NCI-H2196 (cell line): ENCODE measurements around the gene TMCC3.

Source experiments
- DNase-seq: peaks from one replicate; lab custom pipeline; 2025; ENCODE audit not compliant: unreplicated experiment; lab: John Stamatoyannopoulos, UW

Gene TMCC3

DNA sequence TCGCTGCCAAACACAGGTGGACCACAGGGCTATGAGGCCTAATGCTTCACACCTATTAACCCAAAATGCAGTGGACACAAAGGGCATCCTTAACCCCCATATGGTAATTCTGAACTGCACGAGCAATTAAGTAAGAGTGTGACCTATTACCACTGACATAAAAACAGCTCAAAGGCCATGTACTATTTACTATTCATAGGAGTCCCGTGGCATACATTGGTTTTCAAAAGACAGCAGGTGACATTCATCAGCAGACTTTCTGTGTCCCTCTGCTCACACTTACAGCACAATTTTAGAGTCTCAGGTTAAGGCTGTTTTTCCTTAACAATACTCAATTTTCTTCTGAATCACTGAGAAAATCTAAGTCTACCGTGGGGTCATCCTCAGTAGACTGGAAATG, 23.1 kb upstream of the TMCC3 start:
- no peak for DNase-seq

DNA sequence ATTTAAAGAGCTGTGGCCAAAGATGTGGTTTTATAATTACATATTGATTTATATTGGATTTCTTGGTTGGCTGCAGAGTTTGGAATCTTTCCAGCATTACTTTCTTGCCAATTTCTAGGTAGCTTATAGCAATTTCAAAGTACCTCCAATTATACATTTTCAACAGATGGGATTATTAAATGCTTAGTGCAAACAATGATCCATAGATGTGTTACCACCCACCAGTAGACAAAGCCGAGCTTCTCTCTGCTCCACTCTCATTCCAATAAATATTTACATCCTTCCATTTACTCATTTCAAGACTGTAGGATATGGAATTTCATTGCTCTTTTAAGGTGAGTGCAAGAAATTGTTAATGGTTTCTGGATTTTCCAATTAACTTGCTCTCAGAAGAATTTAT, 21.6 kb upstream of the TMCC3 start:
- DNase-seq: no peak

DNA sequence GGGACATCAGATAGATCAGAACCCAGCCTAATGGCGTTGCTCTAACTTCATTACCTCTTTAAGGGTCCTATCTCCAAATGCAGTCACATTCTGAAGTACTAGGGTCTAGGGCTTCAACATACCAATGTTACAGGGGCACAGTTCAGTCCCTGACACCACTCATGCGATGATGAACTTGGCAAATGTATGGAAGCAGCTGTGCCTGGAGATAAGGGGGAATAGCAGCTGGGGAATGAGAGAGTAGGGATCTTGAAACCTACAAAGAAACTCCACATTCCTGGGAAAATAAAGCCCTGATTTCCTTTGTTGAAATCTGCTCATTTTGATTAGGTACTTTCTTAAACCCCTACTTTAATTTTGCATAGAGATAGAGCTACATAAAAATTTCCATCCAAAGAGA, 20.5 kb upstream of the TMCC3 start:
- no peak for DNase-seq

DNA sequence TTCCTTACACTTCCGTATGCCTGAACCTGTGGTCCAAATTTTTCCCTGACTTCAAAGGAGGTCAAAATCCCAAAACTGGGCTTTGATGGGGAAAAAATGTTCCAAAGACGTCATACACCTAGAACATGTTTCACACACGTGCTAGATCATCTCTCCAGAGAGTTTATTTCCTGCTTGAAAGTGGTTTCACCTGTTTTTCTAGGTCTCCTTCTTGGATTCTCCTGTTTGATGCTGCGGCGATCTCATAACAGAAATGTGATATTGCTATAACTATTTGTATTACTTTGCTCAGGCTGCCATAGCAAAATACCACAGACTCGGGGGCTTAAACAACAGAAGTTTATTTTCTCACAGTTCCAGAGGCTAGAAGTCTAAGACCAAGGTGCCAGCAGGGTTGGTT, 19.7 kb upstream of the TMCC3 start:
- DNase-seq: no peak

DNA sequence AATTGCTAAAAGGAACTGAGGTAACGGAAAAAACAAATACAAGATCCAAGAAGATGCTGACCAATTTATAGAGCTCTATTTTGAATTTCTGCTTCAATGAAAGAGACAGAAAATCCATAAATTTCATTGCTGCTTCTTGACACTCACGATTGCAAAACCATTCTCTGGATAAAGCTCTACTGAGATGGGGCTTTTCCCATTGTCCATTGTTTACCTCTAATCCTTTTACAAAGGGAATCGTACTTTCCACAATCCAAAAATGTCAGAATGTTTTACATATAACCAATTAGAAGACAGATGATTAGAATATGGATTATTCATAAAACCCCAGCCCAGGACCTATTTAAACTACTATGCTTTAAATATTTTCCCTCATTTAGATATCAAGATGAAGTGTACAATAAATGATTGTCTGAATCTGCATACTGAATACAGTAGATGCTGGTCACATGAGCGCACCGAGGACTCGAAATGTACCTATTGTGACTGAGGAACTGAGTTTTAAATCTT, 16.7 kb upstream of the TMCC3 start:
- DNase-seq: no peak

DNA sequence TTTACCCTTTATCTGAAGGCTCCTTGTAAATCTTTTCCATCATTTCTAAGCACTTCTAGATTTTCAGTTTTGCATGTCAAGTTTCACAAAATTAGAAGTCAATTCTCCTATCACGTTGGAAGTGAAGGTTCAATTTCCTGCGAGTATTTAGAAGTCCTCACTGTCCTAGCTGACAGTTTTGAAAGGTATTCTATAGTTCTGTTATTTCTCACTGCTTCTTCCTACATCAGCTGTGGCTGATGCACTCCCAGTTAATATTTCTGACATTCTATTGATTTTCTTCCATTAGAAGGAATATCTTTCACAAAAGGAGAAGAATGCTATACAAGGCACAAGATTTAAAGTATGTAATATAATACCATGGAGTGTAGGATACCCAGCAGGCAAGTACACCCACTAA, 15.8 kb upstream of the TMCC3 start:
- DNase-seq: no peak

DNA sequence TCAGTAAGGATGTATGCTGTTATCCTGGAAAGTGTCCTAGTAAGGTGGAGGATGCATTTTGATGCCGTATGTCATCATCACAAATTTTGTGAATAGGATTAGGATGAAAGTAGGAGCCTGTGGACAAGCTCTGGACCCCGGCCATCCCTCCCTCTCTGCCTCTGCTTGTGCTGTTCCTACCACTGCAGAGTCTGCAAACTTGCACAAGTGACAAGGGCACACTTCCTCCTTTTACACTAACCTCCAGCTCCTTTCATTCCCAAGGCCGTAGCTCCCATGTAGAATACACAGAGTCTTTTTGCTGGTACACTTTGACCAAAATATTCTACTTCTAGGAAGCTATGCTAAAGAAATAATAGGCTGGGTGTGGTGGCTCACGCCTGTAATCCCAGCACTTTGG, 13.3 kb upstream of the TMCC3 start:
- DNase-seq: no peak

DNA sequence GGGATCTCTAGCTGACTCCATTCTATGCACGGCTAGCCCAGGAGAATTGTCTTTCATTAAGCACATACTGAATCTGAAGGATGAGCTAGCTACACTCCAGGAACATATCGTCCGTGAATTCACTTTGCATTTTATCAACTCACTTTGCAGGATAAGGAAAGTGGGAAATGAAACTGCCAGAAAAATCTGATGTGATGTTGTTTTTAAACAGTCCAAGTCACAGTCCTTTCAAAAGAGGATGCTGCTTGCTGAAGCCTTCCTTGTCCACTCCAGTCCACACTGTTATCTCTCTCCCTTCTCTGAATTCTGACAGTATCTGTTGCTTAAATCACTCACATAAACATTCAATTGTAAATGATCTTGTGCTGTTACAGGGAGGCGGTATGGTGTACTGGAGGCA, 12.7 kb upstream of the TMCC3 start:
- DNase-seq: no peak

DNA sequence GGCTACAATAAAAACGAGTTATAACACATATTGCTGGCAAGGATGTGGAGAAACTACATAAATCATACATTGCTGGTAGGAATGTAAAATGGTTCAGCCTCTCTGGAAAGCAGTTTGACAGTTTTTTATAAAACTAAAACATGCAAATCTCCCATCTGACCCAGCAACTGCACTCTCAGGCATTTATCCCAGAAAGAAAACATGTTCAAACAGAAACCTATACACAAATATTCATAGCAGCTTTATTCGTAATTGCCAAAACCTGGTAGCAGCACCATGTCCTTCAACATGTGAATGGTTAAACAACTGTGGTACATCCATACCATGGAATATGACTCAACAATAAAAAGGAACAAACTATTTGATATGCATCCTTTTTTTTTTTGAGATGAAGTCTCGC, 10.1 kb upstream of the TMCC3 start:
- DNase-seq: no peak

DNA sequence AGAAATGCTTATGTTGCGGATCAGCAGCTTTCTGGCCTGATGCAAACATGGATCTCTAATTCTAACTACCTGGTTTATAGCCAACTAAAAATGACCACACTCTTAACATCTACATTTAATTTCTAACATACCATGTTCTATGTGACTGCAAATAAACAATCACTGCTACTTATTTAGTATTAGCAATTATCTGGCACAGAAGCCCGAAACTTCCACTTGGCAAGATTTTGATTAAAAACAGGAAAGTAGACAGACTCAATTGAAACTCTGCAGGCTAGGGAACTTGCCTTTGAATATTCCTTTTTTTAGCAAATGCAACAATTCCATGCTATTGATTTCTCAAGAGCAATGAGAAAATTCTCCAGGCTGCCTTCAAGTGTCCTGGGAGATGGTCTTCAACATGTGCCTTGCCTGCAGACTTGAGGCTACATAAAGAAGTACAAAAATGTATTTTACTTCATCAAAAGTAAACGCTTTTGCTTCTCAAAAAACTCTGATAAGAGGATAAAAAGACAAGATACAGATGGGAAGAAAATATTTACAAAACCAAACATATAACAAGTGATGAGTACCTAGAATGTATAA, 9.1 kb upstream of the TMCC3 start:
- no peak for DNase-seq

DNA sequence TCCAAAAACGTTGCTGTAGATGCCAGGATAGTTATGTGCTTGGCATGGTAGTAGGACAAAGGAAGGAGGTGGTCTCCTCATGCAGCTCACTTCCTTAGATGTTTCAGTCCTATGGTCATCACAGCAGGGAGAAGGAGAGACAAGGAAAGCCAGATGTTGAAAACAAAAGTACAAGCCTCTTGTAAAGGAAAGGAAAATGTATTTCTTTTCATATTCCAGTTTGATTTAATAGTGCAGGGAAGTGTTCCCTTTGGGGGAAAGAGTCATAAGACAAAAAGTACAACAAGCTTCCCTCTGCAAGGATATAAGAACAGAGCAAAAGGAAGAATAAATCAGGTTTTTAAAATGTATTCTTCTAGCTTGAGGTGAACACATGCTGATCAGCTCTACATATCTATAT, 8.6 kb upstream of the TMCC3 start:
- no peak for DNase-seq

DNA sequence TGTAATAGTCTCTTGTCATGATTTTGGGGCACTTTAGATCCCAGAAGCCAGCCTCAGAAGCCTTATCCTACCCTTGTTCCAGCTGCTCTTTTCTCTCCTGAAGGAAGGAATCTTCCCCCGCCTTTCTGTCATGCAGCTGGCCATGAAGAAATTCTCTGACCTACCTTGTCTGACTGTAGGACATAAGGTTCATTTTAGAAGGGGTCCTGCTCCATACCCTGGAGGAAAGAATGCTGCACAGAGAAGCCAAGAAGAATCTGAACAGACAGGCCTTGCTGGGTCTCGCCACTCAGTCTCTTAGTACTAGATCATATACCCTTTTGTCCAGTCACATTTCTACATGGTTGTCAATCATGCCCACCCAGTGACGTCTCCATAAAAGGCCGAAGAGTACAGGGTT, 6.2 kb upstream of the TMCC3 start:
- no peak for DNase-seq

DNA sequence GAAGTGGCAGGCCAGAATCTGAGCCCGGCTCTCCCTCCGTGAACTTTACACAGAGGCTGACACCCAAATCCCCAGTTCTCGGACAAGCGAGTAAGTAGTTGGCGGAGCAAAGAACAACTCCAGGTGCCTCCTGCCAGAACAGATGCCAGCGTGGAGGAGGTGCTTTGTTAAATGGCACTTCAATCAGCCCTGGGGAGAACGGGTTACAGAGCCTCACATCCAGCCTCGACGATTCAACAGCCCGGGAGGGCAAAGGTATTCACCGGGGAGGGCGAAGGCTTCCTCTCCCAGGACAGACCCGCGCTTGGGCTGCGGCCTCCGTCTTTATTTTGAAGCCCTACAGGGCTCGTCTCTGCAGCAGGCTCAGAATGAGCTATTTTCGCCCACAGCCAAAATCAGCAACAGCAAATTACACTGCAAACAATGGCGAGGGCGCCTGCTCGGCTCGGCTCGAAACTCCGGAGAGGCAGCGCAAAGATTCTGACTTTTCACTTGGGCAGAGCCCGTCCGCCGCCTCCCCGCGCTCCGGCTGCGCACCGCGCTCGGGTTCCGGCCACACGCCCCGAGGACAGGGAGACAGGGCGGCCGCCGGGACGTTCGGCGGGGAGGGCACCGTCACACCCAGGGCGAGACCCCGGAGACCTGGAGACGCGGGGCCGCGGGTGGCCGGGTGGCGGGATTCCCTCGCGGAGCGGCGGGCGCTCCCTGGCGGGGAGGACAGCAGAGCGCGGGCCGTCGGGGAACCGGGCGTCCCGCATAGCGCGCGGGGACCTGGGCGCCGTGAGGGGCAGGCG, 811 bp downstream of the TMCC3 start:
- peak; percentile 45 for DNase-seq

DNA sequence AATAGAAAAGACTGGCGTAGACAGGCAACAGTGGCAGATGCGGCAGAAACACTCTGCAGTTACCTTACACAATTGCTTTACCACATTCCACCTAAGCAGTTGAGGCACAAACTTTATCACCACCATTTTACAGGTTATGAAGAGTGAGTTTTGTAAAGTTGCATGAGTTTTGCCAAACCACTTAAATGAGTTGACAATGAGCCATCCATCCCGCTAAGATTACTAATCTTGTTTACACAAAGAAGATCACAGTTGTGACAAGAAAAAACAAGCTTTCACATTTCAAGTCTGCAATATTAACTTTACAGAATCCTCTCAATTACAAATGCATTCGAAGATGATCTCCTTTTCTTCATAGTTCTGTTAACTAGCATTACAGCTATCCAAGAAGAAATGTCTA, 1.8 kb downstream of the TMCC3 start:
- no peak for DNase-seq

DNA sequence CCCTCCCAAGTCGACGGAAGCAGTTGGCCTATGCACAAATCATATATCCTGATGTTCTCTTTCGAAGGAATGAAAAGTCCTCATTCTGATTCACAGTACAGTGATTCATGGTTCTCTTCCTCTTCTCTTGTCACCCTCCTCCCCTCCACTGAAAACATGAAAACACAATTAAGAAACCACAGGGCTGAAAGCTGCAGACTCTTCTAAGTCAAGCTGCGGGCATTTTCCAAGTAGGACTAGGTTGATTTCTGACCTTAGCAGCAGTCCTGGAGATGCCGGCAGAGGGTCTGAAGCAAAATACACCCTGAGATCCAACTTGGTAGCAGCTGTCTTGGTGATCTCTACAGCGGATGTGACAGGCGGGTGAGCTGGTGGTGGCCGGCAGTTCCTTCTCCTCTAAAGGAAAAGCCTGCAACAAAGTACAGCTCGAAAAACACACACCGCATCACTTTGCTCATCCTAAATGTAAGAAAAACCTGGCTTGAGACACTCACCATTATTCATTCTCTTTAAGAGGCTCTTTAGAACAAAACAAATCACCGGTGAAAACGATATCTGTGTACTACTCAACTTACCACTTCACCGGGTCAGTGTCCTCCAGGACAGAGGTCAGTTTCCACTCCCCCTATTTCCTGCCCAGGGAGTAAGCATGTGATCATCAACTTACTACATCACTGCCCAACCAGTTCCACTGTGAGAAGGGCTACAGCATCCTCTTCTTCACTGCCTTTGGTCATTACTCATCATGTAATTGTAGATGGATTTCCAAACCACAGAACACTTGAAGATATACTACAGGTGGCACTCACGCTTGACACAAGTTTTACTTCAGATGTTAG, 6.0 kb downstream of the TMCC3 start:
- DNase-seq: peak; percentile 74

DNA sequence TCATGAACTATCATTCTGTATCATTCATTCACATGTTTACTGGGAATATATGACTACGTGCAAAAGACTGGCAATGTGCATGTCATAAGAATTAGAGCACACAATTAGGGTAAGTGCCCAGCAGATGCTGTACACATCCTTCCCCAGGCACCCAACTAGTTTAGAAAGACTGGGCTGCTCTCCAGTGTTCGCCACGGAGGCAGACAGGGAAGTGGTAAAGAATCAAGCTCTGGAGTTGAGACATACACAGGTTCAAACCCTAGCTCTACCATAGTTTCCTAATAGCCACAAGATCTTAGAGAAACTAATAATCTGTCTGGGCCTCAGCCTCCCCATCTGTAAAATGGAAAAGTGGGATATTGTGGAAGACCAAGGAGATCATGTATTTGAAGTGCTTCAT, 6.8 kb downstream of the TMCC3 start:
- no peak for DNase-seq

DNA sequence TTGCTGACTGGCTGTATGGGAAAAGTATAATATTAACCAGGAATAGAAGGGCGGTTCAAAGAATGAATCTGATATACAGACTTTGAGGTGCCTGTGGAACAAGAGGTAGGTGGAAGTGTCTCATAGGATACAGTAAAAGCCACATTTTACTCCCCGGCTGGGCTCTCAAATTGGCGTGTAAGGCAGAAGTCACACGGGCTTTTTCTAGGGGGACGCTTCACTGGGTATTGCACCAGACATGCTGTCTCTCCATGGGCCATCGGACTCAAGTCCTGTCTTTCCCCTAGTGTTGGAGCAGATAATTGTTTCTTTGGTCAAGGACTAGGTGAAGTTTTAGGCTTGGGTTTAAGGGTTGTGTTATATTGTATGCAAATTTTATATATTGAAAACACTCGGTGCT, 9.1 kb downstream of the TMCC3 start:
- DNase-seq: no peak

DNA sequence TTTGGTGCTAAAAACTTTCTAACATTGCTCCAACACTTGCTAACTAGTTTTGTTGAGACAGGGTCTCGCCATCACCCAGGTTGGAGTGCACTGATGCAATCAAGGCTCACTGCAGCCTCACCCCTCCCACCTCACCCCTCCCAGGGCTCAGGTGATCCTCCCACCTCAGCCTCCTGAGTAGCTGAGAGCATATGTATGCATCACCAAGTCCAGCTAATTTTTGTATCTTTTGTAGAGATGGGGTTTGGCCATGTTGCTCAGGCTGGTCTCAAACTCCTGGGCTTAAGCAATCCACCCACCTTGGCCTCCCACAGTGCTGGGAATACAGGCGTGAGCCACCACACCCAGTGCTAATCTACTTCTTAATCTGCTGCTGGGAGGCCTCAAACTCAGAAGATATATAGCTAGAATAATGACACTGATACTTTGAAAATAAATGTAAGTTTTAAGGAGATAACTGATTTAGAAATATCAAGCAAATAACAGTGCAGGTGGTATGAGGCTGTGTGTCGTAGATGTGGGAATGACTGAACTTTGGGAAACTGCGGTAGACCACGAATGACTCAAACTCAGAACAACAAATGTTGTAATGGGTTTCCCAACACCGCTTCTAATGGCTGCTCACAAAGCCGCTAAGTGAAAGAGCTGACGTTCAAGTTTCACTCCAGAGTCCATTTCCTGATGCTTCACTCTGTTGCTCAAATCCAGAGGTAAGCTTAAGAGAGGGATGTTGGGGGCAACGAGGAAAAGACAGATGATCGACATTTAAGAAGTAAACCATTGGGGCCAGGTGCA, 10.0 kb downstream of the TMCC3 start:
- DNase-seq: no peak

DNA sequence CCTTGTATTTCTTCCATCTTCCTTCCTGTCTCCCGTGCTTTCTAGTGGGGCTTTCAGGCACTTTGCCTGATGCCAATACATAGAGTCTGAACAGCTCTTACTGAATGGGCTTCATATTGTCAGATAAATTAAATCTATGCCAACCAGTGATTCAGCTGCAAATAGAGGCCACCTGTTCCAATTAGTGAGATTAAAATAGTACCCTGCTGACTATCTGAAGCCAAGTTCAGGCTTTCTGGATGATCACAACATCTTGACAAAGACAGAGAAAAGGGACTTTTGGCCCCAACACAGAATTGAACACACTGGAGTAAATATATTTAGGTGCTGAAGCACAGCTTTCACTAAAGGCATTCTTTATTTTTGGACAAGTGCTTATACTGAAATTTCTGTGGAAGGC, 11.8 kb downstream of the TMCC3 start:
- DNase-seq: no peak

DNA sequence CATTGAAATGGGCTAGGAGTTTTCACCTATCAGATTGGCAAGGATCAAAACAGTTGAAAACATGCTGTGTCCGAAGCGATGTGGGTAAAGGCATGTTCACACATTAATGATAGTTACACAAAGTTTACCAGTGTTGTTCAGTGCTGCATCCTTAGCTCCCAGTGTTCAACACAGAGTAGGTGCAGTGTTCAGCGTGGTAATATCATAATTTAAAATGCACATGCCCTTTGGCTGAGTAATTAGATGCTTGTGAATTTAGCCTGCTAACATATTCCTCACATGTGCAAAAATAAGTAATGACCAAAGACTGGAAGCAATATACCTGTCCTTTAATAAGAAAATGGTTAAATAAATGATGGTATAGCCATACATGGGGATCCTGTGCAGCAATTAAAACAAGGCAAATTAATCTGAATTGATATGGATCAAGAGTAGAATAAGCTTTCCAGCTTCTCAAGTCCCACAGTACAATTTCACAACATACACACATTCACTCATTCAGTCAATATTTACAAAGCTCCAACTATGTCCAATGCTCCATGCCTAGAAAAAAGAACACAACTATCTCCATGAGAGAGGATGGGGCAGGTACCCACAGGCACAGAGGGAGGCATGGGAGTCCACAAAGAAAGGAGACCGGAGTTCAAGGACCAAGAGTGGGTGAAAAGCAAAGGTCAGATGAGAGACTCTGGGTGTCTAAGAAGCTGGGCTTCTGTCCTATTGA, 12.8 kb downstream of the TMCC3 start:
- DNase-seq: no peak
